ENCODE results near the gene MYRF. TPM values are rescaled to one million over a fixed set of nuclear protein-coding genes. Genes with fewer than 3 reads are reported as not detected.

Gene MYRF
- total and polyA plus RNA-seq, 9 of the 15 experiments (the other 6 are each of a cell fraction or from before 2014, with no cell fraction given) = 2.3 to 25.8 (median 7.1) TPM

DNA sequence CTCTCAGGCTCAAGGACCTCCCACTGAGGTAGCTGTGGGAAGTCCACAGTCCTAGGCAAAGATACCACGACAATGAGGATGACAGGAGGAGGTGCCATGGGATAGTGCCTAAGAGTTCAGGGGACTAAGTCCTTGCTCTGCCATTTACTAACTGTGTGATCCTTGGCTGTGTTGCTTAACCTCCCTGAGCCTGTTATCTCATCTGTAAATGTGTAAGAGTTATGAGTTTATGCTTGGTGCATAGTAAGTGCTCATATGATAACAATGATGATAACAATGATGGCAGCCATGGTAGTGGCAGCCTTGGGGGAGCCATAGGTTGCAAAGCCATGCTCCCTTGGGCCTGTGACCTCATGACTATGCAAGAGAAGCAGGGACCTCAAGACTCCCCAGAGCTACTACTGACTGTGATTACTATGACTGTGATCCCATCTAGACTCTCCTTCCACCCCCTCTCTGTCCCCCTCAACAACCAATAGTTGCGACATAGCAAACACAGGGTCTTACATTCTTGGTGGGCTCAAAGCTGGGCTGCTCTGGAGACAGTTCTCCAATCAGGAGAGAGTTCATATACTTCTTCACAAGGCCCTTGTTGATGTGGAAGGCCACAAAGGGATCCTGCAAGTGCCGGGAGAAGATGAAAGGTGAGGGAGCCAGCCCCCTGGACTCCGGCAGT is 60.4 kb downstream of the MYRF start (continued):
- TF ChIP-seq, protein P1, sequence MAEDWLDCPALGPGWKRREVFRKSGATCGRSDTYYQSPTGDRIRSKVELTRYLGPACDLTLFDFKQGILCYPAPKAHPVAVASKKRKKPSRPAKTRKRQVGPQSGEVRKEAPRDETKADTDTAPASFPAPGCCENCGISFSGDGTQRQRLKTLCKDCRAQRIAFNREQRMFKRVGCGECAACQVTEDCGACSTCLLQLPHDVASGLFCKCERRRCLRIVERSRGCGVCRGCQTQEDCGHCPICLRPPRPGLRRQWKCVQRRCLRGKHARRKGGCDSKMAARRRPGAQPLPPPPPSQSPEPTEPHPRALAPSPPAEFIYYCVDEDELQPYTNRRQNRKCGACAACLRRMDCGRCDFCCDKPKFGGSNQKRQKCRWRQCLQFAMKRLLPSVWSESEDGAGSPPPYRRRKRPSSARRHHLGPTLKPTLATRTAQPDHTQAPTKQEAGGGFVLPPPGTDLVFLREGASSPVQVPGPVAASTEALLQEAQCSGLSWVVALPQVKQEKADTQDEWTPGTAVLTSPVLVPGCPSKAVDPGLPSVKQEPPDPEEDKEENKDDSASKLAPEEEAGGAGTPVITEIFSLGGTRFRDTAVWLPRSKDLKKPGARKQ (CRISPR knock-in tag; IDR thresholded peaks at IDR 0.05) = no peak
- TF ChIP-seq MBD2 (IDR thresholded peaks at IDR 0.05; ENCODE audit: borderline replicate concordance, low read depth) (no peak), TRIM25 (IDR thresholded peaks at IDR 0.05; ENCODE audit: borderline replicate concordance) (no peak), ZNF316 (IDR thresholded peaks at IDR 0.05) (no peak), SMAD2 (IDR thresholded peaks at IDR 0.05; ENCODE audit: low read depth, low read length) (no peak), ZNF785 (CRISPR knock-in tag; IDR thresholded peaks at IDR 0.05) (no peak), TOE1 (IDR thresholded peaks at IDR 0.05; ENCODE audit: borderline replicate concordance) (no peak), TOE1 (CRISPR knock-in tag; IDR thresholded peaks at IDR 0.05; ENCODE audit: borderline replicate concordance, low read depth) (no peak), POLR2AphosphoS5 (IDR thresholded peaks at IDR 0.05; ENCODE audit: control insufficient read depth, insufficient read depth, low read depth, low read length) (0 out of 2 replicates have a peak, but pooled peaks have one; percentile 36), CEBPG (CRISPR knock-in tag; IDR thresholded peaks at IDR 0.05) (no peak), CEBPG (tag; conservative IDR thresholded peaks at IDR 0.05 in 1 of 2, IDR thresholded peaks at IDR 0.05 in 1 of 2) (peak; percentile 8 to 39; a peak in 1 of 4 replicates), ZNF592 (IDR thresholded peaks at IDR 0.05) (0 out of 2 replicates have a peak, but pooled peaks have one; percentile 37), GATA2 (CRISPR knock-in tag; IDR thresholded peaks at IDR 0.05) (no peak)

Data from K562 (cell line).